GM10266 (cell line): ENCODE measurements around the gene RASA3.
A peak's percentile ranks its signal among the peaks of the same experiment; 100 is the strongest.

Experiments
- DNase-seq: peaks from one replicate; pipeline ENCODE4 v3.0.0; 2012; ENCODE audit errors: extremely low spot score
- TF ChIP-seq, protein P1 (sequence below): IDR thresholded peaks from 2 replicates; pipeline ENCODE4 v1.5.1; 2012; ENCODE audit warnings: mild to moderate bottlenecking, low read depth; ENCODE audit not compliant: control insufficient read depth, insufficient read depth; ENCODE audit errors: missing control alignments

Gene RASA3

GRCh38 chr13:114148521-114148855 is 16.1 kb upstream of the RASA3 start:
- peak; percentile 81 for DNase-seq

GRCh38 chr13:114147803-114148520 is 15.5 kb upstream of the RASA3 start:
- TF ChIP-seq, protein P1, sequence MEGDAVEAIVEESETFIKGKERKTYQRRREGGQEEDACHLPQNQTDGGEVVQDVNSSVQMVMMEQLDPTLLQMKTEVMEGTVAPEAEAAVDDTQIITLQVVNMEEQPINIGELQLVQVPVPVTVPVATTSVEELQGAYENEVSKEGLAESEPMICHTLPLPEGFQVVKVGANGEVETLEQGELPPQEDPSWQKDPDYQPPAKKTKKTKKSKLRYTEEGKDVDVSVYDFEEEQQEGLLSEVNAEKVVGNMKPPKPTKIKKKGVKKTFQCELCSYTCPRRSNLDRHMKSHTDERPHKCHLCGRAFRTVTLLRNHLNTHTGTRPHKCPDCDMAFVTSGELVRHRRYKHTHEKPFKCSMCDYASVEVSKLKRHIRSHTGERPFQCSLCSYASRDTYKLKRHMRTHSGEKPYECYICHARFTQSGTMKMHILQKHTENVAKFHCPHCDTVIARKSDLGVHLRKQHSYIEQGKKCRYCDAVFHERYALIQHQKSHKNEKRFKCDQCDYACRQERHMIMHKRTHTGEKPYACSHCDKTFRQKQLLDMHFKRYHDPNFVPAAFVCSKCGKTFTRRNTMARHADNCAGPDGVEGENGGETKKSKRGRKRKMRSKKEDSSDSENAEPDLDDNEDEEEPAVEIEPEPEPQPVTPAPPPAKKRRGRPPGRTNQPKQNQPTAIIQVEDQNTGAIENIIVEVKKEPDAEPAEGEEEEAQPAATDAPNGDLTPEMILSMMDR: no peak
- no peak for DNase-seq

More at GRCh38 chr13:114148521-114148855, 16.1 kb upstream of the RASA3 start:
- TF ChIP-seq, protein P1: no peak

DNA sequence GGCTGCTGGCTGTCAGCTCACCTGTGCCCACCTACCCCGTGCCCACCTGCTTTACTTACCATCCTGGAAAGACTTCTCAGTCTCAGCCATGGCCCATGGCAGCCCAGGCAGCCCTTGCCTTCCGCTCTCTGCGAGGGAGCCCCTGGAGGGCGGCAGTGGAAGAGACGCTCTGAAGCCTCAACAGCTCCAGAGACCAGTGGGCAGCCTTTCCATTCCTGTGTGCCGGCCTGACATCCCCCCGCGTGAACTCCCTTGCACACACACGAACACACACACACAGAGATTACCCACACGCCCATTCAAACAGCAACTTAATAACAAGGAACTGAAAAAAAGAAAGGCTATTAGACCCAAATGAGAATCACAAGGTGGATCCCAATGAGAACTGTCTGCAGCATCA is 14.2 kb upstream of the RASA3 start:
- TF ChIP-seq, protein P1: peak; percentile 20
- DNase-seq: no peak

DNA sequence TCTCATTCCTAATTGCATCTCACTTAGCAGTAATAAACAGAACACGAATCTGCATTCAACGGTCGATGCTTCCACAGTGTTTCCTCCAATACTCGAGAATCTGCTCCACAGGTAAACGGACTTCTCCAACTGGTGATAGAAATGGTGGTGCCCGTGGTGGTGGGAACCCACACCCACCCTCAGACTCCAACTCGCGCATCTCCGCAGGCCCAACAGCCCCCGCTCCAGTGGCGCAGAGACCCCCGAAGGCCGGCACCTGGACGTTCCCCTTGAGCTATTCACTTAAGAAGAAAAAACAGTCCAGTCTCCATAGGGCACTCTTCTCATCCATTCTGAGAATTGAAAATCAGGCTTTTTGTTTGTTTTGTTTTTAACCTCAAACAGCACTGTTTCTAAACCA is 13.8 kb upstream of the RASA3 start:
- no peak for DNase-seq
- TF ChIP-seq, protein P1: no peak

DNA sequence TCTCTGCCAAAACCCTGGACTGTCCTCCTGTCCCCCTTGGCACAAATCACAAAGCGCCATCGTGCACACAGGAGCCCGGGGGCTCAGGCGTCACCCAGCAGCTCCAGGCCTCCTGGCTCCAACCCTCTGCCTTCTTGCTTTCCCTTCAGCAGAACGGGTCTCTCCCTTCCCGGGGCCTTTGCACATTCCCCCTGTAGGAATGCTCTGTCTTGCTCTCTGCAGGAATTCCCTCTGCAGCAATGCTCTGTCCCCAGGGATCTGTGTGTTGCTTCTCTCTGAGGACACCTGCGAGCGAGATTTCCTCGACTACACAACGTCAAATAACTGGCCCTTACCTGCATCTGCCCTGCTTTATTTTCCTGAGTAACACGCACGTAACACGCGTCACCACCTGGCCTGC is 13.3 kb upstream of the RASA3 start:
- DNase-seq: no peak
- TF ChIP-seq, protein P1: no peak

DNA sequence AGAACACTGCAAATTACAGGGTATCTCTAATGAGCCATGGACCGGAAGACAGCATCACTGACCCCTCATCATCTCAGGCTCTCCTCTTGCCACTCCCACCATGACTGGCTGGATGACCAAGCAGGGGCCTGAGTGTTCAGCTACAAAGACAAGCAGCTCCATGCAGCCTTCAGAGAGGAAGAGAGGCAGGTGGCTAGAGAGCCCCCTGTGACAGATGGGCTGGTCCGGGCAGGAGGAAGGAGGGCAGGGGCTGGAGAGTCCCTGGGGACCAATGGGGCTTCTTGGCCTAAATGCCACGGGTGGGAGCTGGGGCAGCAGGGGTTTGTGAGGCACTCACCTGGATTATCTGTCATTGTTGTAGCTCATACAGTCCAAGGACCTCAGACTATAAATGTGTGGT is 12.8 kb upstream of the RASA3 start:
- no peak for DNase-seq
- TF ChIP-seq, protein P1: no peak

DNA sequence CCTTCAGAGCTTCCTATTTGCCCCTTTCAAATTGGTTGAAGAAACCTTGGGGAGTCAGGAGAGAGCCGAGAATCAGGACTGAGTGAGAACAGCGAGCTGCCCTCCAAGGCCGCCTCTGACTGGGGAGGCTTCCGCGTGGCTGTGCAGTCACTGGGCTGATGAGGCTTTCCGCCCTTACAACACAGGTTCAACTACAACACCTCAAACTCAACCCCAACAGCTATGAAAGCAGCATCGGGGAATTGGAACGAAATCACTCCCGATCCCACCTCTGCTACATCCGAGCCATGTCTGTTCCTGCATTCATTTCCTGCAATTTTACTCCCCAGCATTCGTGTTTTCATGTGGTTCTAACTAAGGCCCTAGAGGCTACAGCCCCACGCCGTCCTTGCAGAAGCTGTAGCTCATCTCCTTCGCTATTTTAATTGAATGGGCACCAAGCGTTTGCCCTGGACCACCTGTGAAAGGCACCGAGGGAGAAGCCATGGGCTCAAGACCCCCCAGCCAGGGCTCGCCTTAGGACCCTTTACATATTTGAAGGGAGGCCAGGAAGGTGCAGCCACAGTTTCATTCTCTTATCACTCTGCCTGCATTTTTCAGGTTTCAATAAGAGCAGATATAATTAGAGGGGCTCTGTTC is 12.3 kb upstream of the RASA3 start:
- DNase-seq: no peak
- TF ChIP-seq, protein P1: no peak
